Myometrial cell (primary cell): ENCODE results near the gene C1orf167. TPM values are rescaled to one million over a fixed set of nuclear protein-coding genes. Genes with fewer than 3 reads are reported as not detected.

Source experiments
- total RNA-seq: library from RNA; depleted of rRNA; stranded (reverse); fragments of >200 nt; gene quantifications from 2 replicates; pipeline ENCODE4 v1.2.3, GENCODE V29; 2015

Gene C1orf167
- not detected in 2 replicates for total RNA-seq

GRCh38 chr1:11761988-11762406, at the start of gene C1orf167:
TSS of gene C1orf167 (plus strand) at chr1:11762193. CDS start at chr1:11764401, 2,208 bp downstream.

DNA sequence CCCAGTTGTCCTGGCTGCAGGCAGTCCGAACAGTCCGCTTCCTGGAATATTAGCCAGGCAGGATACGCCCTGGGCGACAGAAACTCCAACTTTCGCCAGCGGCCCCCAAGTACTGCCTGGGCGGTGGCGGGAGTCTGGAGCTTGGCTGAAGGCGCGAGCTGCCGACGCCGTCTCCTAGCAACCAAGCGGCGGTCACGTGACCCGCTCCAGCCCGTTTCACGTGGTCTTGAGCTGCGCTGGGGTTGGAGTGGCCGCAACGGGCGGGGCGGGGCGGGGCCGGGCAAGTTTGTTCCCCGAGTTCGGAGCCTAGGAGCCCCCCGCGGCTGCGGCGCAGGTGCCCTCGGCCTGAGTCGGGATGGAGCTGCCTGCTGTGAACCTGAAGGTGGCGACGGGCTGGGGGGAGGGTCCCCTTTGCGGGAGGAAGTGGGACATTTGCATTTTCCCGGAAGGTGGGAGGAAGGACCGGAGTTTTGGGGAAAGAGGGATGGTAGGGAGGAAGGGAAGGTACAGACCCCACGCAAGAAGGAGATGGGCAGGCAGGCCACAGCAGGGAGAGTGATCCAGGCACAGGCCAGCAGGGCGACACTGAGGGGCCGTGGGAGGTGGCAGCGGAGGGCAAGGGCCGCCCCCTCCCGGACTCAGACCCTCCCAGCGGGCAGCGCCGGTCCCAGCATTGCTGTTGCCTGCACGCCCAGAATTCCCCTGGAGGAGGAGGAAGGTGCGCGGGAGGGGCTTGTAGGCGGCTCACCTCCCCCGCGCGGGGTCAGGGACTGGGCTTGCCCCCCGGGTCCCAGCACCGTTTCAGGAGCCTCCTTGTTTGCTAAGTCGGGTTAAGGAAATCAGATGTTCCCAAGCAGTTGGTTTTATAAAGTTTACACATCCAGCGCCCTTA, 25.9 kb upstream of the C1orf167 start, which contains the start of gene AGTRAP:
TSS of gene AGTRAP (plus strand) at position 283 of the 892 bp plus-strand sequence. CDS start at position 356, 73 bp downstream.

DNA sequence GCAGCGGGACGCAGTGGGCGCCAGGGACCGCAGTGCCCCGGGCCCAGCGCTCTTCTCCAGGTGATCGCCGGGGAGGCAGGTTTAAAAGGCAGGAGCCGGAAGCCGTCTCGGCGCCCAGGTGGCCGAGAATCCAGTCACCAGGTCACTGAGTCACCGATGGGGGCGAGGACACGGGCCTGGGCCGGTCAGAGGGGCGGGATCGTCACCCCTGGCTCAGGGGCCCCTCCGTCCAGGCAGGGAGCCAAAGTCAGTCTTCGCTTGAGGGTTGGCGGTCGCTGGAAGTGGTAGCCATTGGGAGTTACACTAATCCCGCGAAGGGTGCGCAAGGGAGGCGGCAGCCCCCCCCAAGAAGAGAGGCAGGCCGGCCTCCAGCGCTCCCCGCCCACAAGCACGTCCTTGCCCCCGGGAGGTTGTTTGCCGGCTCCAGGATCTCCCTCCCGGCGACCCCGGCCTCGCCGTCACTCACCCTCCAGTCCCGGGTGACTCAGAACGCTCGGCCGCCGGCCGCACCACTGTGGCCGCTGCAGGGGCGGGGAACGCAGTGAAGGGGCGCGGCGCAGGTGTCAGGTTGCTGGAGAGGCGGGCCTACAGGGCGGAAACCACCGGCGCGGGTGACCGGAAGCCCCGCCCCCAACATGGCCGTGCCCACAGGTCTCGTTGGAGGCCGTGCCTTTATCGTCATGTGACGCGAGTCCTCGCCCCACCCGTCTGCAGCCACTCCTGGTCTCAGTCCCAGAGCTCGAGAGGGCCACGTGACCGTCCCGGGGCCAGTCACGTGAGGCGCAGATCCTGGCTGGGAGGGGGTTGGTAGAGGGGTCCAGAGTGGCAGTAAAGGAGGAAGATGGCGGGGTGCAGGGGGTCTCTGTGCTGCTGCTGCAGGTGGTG, 43.7 kb downstream of the C1orf167 start, which contains the start of the genes CLCN6 and MTHFR:
TSS of gene CLCN6 (plus strand) at position 770 of the 885 bp plus-strand sequence. CDS start at position 842, 72 bp downstream.
TSS of gene MTHFR (minus strand) at position 543 of the 885 bp plus-strand sequence. CDS start 2,848 bp downstream, outside the sequence.

Other genes starting within 250 kb of the C1orf167 start
- gene FBXO2, start 107.8 kb upstream of the C1orf167 start, total RNA-seq: 0.18 TPM in 1 of 2 replicates, not detected in the other
- 7.8 and 9.9 TPM in 2 replicates for gene FBXO44, start 107.3 kb upstream of the C1orf167 start, total RNA-seq
- 10.4 and 13.8 TPM in 2 replicates for gene FBXO6, start 98.0 kb upstream of the C1orf167 start, total RNA-seq
- gene MAD2L2, start 81.0 kb upstream of the C1orf167 start, total RNA-seq: 125 and 130 TPM in 2 replicates
- gene DRAXIN, start 70.5 kb upstream of the C1orf167 start, total RNA-seq: not detected in 2 replicates
- 93.1 and 104 TPM in 2 replicates for gene AGTRAP, start 26.1 kb upstream of the C1orf167 start, total RNA-seq
- gene MTHFR, start 43.8 kb downstream of the C1orf167 start, total RNA-seq: 13.3 and 17.6 TPM in 2 replicates
- gene CLCN6, start 44.0 kb downstream of the C1orf167 start, total RNA-seq: 12.9 and 15.9 TPM in 2 replicates
- not detected in 2 replicates for gene NPPA, start 85.6 kb downstream of the C1orf167 start, total RNA-seq
- not detected in 2 replicates for gene NPPB, start 96.8 kb downstream of the C1orf167 start, total RNA-seq
- 99.2 and 104 TPM in 2 replicates for gene KIAA2013, start 164.2 kb downstream of the C1orf167 start, total RNA-seq
- 438 and 482 TPM in 2 replicates for gene PLOD1, start 172.5 kb downstream of the C1orf167 start, total RNA-seq
- 55.6 and 60.4 TPM in 2 replicates for gene MFN2, start 218.3 kb downstream of the C1orf167 start, total RNA-seq